Hematopoietic multipotent progenitor cell treated with erythropoietin and hydrocortisone succinate and interleukin-3 and kit ligand, for 15 days (in vitro differentiated cells): ENCODE measurements around the gene PEX5L.
"Not testable (repeated sequence)": the region's sequence is repeated elsewhere in the genome, so short reads cannot be mapped to it uniquely, and the experiment has no call there.

Experiments
- DNase-seq: peaks from one replicate; pipeline ENCODE4 v3.0.0-alpha.2; 2015; ENCODE audit warnings: low spot score

The PEX5L gene

GRCh38 chr3:179832333-179832854, 204.3 kb downstream of the PEX5L start:
- DNase-seq = no peak

- no peak for DNase-seq
Measured at GRCh38 chr3:179829401-179829800, 207.3 kb downstream of the PEX5L start.

GRCh38 chr3:179828738-179829137, 208.0 kb downstream of the PEX5L start:
- no peak for DNase-seq

GRCh38 chr3:179826247-179826637, 210.5 kb downstream of the PEX5L start:
- no peak for DNase-seq

GRCh38 chr3:179825527-179826246, 211.1 kb downstream of the PEX5L start:
- no peak for DNase-seq

- no peak for DNase-seq
Measured at GRCh38 chr3:179822296-179822695, 214.4 kb downstream of the PEX5L start.

- no peak for DNase-seq
Measured at GRCh38 chr3:179819379-179819778, 217.4 kb downstream of the PEX5L start.

GRCh38 chr3:179812096-179812382, 224.7 kb downstream of the PEX5L start:
- DNase-seq = no peak

GRCh38 chr3:179811321-179812095, 225.2 kb downstream of the PEX5L start:
- DNase-seq = no peak

GRCh38 chr3:179809639-179810038, 227.1 kb downstream of the PEX5L start:
- no peak for DNase-seq

- no peak for DNase-seq
Measured at GRCh38 chr3:179807588-179807987, 229.1 kb downstream of the PEX5L start.

GRCh38 chr3:179806177-179806576, 230.6 kb downstream of the PEX5L start:
- DNase-seq = no peak

GRCh38 chr3:179801856-179802255, 234.9 kb downstream of the PEX5L start:
- no peak for DNase-seq

GRCh38 chr3:179801263-179801662, 235.5 kb downstream of the PEX5L start:
- no peak for DNase-seq

GRCh38 chr3:179797192-179797591, 239.5 kb downstream of the PEX5L start:
- DNase-seq = no peak

GRCh38 chr3:179796421-179796820, 240.3 kb downstream of the PEX5L start:
- DNase-seq = no peak

GRCh38 chr3:179794355-179794754, 242.4 kb downstream of the PEX5L start:
- DNase-seq = no peak

GRCh38 chr3:179791793-179792192, 244.9 kb downstream of the PEX5L start:
- DNase-seq = no peak

- no peak for DNase-seq
Measured at GRCh38 chr3:179788996-179789395, 247.7 kb downstream of the PEX5L start.

GRCh38 chr3:179782841-179783240, 253.9 kb downstream of the PEX5L start:
- not testable (repeated sequence) for DNase-seq

- no peak for DNase-seq
Measured at GRCh38 chr3:179775416-179776122, 261.2 kb downstream of the PEX5L start.

GRCh38 chr3:179772297-179772696, 264.4 kb downstream of the PEX5L start:
- DNase-seq = no peak

- DNase-seq = no peak
Measured at GRCh38 chr3:179771797-179772196, 264.9 kb downstream of the PEX5L start.
